NCI-H128 (cell line): ENCODE data around the gene GPR42.

Source experiments
- DNase-seq: peaks from one replicate; lab custom pipeline; 2025; ENCODE audit not compliant: unreplicated experiment; lab: John Stamatoyannopoulos, UW

The GPR42 gene, protein sequence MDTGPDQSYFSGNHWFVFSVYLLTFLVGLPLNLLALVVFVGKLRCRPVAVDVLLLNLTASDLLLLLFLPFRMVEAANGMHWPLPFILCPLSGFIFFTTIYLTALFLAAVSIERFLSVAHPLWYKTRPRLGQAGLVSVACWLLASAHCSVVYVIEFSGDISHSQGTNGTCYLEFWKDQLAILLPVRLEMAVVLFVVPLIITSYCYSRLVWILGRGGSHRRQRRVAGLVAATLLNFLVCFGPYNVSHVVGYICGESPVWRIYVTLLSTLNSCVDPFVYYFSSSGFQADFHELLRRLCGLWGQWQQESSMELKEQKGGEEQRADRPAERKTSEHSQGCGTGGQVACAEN

DNA sequence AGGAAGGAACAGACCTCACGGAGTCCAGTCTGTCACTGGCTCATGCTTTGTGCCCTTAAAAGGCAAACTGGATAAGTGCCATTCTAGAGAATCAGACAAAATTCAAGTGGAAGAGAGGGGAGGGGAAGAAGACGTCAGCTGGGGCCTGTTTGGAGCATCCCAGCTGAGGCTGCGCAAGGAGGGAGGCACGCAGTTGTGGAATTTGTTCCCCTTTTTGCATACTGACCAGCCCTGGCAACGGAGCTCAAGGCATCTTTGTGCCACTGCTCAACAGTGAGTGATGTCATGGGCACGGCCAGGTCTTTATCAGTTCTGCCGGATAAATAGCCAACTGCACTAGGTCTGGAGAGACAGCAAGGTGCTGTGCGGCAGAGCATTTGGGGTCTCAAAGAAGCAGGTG lies at the start of gene GPR42:
Gene GPR42 (plus strand): TSS at position 347 of the 400 bp plus-strand sequence. CDS start 292 bp downstream, outside the sequence.
- DNase-seq = no peak

DNA sequence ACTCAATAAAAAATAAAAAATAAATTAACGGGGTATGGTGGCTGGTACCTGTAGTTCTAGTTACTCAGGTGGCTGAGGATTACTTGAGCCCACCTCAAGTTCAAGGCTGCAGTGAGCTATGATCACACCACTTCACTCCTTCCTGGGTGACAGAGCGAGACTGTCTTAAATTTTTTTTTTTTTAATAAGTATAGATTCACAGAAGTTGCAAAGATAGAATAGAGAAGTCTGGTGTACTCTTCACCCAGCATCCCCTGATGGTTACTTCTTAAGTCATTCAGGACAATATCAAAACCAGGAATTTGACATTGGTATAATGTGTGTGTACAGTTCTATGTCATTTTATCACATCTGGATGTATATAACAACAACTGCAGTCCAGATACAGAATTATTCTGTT lies 49.6 kb upstream of the GPR42 start:
- no peak for DNase-seq

DNA sequence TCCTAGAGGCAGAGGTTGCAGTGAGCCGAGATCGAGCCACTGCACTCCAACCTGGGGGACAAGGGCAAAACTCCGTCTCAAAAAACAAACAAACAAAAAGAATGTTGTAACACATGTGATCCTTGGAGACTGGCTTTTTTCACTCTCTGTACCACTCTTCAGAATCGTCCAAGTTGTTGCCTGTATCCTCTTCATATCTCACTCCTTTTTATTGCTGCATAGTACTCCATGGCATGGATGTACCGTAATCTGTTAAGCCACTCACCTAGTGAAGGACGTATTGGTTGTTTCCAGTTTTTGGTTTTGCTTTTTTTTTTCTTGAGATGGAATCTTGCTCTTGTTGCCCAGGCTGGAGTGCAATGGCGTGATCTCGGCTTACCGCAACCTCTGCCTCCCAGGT lies 48.9 kb upstream of the GPR42 start:
- DNase-seq = no peak

DNA sequence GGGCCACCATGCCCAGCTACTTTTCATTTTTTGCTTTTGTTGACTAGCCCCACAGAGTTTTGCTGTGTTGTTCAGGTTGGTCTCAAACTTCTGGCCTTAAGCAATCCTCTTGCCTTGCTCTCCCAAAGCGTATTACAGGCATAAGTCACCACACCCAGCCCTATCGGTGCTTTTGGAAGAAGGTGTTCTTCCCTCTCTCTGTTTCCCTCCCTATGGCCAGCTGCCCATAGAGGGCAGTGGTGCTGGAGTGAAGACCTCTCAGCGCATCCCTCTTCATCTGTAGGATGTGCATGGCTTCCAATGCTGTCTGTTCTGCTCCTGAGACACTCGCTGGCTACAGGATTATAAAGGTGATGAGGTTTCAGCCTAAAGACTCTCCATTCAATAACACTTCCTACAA lies 43.2 kb upstream of the GPR42 start:
- no peak for DNase-seq

DNA sequence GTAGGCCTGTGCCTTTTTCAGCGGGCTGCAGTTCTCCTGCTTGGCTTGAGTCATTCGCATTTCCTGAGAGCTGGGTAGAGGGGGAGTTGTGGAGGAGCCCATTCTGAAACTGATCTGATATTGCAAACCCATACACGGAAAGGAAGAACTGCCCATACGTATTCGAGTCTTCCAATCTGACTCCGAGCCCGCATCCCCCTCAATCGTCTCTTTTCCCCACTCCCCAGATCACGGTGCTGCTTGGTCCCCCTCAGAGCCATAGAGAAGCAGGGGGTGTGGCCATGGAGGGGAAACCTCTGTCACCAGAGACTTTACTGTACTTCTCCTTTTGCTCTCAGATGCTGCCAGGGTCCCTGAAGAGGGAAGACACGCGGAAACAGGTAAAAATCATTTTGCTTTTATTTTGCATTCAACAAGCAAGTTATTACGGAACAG lies 42.0 kb upstream of the GPR42 start, which contains the start of gene CD22:
Gene CD22 (plus strand): TSS at position 337 of the 435 bp plus-strand sequence. CDS start 2,854 bp downstream, outside the sequence.
- no peak for DNase-seq

DNA sequence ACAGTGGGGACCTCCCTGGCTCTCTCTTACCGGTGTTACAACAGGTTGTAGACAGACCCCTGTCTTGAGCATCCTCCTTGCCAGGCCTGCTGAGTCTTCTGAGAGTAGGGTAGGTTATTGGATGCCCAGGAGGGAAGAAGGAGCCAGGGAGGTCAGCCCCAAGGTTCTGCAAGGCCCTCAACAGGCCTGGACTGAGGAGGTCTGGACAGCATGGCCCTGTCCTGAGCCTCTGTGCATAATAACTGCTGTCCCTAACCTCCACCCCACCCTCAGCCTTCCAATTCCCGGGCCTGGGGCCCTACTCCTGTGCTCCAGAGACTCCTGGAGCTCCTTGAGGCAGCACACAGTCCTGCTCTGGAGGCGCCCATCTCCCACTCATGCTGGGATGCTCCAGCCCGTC lies 41.5 kb upstream of the GPR42 start:
- no peak for DNase-seq

DNA sequence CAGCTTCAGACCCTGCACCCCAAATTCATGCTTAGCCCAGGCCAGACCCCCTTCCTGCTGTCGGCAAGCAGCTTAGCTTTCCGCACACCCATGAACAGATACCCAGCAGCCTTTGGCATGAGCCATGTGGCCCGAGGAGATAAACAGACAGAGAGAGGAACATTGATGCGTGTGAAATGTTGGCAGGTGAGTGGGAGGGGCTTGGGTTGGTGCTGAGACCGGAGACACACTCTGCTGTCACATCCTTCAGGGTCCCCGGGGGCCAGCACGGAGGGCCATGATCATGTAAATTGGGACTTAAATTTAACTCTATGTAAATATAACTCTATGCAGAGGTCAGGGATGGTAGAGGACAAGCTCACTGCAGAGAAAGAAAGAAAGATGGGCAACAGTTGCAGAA lies 40.4 kb upstream of the GPR42 start:
- no peak for DNase-seq

DNA sequence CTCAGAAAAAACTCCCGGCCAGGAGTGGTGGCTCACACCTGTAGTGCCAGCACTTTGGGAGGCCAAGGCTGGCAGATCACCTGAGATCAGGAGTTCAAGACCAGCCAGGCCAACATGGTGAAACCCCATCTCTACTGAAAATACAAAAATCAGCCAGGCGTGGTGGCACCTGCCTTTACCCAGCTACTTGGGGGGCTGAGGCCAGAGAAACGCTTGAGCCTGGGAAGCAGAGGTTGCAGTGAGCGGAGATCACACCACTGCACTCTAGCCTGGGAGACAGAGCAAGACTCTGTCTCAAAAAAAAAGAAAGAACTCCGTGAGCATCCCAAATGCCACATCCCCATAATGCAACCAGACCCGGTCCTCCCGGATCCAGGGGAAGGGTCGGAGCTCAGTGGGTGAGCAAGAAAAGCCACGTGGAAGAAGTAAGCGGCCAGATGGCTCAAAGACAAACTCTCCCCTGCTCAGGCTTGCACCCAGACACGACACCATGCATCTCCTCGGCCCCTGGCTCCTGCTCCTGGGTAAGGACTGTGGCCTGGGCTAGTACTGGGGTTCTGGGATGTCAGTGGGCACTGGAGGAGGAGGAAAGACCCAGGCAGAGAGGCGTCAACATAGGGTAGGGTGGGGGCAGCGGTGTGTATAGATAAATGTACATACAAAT lies 39.2 kb upstream of the GPR42 start:
- DNase-seq = no peak

DNA sequence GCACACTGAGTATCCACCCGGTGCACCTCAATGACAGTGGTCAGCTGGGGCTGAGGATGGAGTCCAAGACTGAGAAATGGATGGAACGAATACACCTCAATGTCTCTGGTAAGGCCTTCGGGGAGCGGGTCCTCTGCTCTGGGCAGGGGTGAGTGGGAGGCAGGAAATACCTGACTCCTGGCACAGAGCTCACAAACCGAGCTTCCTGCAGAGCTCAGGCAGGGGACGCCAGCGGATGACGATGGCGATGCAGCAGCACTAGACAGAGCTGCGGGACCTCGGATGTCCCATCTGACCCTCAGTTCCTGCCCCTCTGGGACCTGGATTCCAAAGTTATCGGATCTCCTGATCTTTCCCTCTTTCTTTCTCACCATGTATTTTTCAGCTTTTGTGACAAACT lies 38.1 kb upstream of the GPR42 start:
- DNase-seq = no peak

DNA sequence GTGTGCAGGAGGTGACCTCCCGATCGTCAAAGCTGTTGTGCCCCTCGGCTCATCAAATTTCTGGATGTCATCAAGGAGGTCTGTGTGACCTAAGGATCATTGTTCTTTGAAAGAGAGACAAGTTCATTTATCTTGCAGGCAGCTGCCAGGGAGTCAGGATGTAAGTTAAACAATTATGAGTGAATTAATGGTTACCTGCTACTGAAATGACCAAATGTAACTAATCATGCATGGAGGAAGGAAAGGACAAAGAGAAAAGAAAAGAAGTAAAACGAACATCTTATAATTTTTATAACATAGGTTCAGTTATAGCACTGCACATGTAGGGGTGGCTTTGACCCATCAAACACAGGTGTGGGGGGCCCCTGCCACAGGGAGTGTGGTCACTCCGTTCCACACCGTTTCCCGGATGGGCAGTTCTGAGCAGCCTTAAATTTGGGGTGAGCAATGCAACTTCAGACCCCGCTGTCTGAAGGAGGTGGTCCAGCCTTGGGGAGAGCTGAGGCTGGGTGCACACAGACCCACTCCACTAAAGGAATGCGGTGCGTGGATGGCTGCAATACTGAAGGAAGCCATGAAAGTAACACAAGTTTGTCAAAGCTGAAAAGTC lies 36.6 kb upstream of the GPR42 start:
- no peak for DNase-seq

DNA sequence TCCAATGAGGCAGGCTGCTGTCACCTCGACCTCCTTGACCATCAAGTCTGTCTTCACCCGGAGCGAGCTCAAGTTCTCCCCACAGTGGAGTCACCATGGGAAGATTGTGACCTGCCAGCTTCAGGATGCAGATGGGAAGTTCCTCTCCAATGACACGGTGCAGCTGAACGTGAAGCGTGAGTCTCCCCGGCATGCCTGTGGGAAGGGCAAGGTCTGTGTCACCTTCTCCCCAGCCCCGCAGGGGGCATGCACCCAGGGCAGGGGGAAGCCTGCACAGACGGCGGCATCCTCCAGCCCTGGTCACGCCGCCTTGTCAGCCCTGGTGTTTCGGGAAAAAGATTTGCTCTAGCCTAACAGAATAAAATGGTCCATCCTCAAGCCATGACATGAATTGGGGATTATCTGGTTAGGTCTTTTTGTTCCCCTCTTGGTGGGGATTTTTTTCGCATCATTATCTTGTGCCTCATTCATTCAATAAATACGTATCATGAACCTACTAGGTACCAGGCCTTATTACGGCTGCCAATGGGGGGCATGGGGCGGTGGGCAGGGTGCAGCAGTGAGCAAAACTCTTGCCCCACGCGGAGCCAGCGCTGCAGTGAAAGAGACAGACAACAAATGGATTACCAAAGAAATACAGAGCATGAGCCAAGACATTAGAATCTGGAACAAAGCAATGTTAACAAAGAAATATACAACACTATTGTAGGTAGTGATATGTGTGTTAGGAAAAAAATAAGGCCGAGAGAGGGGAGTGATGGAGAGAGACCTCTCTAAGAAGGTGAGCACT lies 34.5 kb upstream of the GPR42 start:
- DNase-seq = no peak

DNA sequence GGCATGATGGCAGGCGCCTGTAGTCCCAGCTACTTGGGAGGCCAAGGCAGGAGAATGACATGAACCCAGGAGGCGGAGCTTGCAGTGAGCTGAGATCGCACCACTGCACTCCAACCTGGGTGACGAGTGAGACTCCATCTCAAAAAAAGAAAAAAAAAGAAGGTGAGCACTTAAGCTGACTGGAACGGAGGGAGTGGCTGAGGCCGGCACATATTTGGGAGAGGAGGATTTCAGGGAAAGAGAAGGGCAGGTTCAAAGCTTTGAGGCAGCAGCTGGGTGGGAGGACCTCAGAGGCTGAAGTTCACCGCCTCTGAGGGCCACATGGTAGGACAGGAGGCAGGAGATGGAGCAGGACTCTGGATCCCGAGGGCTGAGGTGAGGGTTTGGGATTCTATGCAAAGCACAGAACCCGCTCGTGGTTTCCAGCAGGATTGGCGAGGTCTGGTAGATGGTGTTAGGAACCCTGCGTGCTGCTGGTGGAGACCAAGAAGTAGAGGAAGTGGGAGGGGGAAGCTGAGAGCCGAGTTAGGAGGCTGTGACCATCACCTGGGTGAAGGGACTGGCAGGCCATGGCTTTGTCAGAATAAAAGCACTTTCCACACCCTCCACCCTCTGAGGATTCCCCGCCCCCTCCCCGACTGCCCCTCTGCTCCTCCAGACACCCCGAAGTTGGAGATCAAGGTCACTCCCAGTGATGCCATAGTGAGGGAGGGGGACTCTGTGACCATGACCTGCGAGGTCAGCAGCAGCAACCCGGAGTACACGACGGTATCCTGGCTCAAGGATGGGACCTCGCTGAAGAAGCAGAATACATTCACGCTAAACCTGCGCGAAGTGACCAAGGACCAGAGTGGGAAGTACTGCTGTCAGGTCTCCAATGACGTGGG lies 33.5 kb upstream of the GPR42 start:
- DNase-seq = no peak

DNA sequence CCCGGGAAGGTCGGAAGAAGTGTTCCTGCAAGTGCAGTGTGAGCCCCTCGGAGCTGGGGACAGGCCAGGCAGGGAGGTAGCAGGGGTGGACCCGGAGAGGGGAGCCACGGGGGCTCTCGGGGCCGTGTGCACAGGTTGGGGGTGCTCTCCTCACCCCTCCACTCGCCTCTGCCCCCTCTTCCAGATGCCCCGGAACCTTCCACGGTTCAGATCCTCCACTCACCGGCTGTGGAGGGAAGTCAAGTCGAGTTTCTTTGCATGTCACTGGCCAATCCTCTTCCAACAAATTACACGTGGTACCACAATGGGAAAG lies 32.9 kb upstream of the GPR42 start:
- no peak for DNase-seq

DNA sequence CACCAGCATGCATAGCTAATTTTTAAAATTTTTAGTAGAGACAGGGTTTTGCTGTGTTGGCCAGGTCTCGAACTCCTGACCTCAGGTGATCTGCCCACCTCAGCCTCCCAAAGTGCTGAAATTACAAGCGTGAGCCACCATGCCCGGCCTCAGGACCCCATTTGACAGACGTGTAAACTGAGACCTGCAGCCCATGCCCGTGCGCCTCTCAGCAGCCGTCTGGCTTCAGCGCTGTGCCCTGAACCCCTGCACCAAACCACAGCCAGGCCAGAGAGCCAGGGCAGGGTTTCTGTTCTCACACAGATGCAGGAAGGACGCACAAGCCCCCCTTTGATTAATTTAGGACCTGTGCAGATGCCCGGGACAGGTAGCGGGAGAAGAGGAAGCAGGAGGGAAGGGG lies 30.4 kb upstream of the GPR42 start:
- no peak for DNase-seq

DNA sequence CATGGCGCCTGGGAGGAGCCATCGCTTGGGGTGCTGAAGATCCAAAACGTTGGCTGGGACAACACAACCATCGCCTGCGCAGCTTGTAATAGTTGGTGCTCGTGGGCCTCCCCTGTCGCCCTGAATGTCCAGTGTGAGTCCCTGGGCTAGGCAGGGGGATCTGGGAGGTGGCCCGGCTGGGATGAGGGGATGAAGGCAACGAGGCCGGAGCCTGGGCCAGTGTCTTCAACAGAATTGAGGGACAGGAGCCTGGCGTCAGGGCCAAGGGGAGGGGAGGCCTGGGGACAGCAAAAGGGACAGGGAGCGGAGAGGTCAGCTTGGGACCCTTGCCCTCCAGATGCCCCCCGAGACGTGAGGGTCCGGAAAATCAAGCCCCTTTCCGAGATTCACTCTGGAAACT lies 29.9 kb upstream of the GPR42 start:
- no peak for DNase-seq

DNA sequence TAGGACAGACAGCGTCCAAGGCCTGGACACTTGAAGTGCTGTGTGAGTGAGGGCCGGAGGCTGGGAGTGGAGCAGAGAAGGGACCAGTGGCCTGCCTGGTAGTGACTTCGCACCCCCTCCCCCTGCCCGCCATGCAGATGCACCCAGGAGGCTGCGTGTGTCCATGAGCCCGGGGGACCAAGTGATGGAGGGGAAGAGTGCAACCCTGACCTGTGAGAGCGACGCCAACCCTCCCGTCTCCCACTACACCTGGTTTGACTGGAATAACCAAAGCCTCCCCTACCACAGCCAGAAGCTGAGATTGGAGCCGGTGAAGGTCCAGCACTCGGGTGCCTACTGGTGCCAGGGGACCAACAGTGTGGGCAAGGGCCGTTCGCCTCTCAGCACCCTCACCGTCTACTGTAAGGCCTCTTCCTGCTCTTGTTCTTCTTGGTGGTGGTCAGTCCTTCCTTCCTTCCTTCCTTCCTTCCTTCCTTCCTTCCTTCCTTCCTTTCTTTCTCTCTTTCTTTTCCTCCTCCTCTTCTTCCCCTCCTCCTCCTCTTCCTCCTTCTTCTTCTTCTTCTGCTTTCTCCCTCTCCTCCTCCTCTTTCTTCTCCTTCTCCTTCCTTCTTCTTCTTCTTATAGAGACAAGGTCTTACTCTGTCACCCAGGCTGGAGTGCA lies 29.2 kb upstream of the GPR42 start:
- no peak for DNase-seq

DNA sequence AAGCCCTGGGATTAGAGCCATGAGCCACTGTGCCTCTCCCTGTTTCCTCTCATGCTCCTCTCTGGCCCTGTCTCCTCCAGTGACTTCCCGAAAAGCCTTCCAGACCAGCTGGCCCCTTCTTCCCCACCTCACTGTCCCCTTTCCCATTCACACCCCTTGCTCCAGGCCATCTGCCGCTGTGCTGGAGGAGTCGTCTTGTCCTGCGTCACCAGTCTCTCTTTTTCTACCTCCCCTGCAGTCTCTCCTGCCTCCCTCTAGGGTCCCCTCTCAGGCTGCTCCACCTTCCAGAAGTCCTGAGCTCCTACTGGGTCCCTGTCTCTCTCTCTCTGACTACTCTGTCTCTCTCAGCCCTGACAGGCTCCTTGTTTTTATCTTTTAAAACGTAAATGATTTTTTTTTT lies 28.4 kb upstream of the GPR42 start:
- DNase-seq = no peak

DNA sequence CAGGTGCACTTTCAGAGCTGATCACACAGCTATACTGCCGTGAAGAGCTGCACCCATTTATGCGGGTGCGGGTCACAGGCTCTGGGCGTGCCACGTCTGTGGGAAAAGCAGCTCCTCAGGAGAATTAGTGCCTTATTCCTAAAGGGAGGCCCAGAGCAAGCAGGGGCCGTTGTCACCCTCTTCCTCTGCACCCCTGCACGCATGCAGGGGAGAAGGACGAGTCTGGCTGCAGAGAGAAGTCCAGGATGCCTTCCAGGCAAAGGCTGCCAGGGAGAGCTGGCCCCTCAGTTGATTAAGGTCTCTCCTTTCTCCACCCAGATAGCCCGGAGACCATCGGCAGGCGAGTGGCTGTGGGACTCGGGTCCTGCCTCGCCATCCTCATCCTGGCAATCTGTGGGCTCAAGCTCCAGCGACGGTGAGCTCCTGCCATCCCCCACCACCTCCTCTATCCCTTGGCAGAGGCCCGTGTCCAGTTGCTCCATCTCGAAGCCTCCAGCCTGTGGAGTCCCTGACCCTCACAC lies 26.3 kb upstream of the GPR42 start:
- DNase-seq = no peak

DNA sequence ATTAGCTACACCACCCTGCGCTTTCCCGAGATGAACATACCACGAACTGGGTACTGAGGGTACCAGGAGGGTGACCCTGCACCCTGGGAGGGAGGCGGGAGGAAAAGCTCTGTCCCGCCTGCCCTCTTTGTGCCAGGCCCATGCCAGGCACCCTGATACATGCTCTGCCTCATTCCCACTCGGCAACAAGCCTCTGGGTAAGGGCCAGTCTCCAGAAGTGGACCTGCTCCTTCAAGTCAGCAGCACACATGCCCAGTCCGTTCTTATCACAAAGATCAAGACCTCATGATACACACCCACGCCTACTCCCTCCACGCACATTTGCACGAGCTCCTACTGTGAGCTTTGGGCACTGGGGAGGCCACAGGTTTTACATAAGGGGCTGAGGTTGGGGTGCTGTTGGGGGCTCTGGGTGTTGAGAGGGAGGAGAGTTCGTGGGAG lies 25.2 kb upstream of the GPR42 start:
- DNase-seq = no peak
